Amniotic epithelial cell (primary cell): ENCODE data around the gene IFNA14.
"Not testable (repeated sequence)": the region's sequence is repeated elsewhere in the genome, so short reads cannot be mapped to it uniquely, and the experiment has no call there.

Source experiments
- DNase-seq: peaks from one replicate; pipeline ENCODE4 v3.0.0-alpha.2; 2010; ENCODE audit warnings: low read depth

The IFNA14 gene

DNA sequence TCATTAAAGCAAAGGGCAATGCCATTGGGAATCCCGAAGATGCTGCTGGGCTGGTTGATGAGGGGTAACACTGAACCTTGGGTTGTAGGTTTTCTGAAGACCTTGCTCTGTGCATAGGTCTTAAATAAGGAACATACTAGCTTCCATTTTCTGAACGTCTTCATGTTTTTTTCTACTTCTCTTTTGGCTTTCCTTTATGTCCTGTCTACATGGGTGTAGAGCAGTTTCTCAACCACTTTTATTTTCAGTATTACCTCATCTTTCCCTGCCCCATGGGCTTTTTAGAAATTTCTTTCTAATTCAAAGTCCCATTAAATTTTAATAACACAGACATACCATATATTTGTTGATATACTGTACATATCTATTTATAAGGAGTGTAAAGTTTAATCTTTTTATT is at the start of gene IFNA14:
TSS of gene IFNA14 (minus strand) at position 95 of the 400 bp plus-strand sequence. CDS start at position 25, 70 bp downstream.
- DNase-seq = no peak

DNA sequence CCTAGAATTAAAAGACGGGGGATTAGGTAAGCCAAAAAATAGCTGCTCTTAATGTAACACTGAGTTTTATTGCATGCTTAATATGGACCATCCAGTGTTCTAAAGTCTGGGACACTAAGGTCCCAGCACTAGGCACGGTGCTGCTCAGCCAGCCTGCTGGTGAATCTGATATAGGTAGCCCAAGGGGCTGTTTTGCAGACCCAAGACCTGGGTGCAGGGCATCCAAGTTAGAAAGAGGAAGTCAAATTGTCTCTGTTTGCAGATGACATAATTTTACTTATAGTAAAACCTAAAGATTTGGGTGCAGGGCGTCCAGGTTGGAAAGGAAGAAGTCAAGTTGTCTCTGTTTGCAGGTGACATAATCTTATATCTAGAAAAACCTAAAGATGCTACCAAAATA is 47.5 kb upstream of the IFNA14 start:
- DNase-seq = no peak

DNA sequence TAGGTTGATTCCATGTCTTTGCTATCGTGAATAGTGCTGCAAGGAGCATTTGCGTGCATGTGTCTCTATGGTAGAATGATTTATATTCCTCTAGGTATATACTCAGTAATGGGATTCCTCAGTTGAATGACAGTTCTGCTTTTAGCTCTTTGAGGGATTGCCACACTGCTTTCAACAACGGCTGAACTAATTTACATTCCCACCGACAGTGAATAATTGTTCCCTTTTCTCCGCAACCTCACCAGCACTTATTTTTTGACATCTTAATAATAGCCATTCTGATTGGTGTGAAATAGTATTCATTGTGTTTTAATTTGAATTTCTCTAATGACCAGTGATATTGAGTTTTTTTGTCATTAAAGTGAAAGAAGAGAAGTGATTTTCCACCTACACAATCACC is 46.9 kb upstream of the IFNA14 start:
- DNase-seq = no peak

DNA sequence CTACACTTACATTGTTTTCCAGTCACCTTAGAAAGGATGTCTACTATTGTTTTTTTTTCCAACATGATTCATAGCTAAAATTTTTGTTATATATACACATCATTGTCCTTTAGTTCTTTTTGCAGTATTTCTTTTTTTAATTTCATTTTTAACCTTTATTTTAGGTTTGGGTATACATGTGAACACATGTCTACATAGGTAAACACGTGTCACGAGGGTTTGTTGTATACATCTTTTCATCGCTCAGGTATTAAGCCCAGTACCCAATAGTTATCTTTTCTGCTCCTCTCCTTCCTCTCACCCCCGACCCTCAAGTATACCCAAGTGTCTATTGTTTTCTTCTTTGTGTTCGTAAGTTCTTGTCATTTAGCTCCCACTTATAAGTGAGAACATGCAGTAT is 46.3 kb upstream of the IFNA14 start:
- DNase-seq = no peak

DNA sequence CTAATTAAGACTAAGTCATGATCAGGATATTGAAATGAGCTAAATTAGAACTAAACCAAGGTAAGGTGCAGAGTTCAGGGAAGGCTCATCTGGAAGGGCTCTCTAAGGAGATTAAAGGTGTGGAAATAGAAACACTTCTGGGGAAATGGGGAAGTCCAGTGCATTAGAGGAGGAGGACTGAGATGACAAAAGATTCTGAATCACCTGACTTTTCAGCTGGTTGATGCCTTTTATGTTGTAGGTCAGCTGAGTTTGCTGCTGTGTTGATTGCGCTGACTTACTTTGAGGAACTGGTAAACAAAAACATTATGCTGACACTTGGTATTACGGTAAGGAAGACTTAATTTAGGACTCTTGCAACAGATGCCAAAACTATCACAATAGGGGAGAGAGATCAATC is 41.5 kb upstream of the IFNA14 start:
- no peak for DNase-seq

DNA sequence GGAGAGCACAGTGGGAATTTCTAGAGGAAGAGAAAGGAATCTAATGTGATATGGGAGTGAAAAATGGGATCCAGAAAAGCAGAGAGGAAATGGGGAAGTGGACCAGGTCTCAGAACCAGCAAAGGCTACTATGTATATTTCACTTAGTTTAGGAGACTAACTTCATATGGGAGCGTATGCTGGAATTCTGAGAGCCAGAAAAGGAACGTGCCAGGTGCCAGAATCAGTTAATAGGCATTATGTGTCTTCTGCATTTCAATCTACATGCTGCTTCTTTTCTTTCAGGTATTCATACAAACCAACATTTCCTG is 28.5 kb upstream of the IFNA14 start:
- no peak for DNase-seq

DNA sequence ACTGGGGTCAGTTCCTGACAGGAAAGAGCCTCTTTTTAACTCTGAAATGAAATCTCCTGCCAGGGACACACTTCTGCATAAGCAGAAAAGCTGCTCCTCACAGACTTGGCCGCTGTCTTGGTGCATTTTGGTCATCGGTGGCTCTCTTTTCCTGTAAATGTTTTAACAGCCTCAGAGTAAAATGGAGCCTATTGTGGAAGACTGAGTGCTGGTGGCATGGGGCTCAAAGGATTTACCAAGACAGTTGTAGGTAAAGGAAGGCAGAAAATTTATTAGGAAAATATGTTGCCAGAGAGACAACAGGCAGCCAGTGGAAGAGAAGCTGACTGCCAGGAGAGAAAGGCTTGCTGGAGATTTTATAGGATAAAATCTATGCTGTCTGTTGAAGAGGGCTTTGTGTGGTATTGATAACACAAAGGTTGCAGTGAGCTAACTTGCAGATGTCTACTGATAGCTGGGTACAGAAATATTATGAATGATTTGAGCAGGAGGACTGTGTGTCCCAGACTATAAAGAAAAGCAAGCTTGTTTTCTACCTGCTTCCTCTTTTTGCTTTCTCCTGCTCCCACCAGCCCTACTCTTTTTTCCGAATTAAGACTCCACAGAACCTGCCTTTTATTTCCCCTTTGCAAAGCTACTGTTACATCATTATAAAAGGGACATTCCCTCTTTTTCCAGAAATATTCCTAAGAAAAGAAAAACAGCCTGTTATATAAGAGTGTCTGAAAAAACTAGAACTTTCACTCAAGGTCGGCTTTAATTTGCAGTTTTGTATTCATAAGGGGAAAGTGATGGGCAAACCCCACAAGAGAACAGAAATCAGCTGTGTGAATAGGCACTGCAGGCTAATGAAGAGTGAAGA is 27.9 kb upstream of the IFNA14 start:
- DNase-seq = no peak

DNA sequence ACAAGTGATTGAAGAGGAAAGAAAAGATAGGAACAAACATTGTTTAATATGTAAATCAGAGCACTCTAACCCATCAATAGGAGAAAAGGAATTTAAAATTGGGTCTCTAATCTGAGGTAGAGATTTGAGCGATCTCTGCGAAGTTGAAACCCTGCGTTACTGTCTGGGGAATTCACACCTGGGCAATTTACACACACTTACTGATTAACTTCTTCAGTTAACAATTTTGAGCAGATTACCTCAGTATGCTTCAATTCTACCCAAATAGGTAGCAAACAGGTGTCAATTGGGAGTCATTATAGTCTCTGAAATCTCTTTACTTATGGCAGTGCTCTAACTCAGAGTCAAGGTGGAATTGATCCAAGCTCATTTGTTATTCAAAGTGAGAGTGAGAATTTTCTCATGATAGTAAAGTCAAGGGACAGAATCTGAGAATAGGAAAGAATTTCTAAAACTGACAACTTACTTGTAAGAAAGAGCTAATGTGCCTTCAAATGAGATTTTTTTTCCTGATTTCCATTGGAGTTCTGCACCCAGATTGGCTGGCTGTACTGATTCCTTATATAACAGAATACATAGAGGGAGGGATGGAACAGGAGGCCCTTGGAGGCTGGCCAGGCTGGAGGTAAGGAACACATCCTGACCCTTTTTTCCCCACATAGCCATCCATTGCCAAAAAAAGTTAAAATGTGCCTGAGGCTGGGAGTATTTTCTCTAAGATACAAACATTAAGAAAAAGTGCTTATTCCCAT is 27.1 kb upstream of the IFNA14 start:
- DNase-seq = no peak

DNA sequence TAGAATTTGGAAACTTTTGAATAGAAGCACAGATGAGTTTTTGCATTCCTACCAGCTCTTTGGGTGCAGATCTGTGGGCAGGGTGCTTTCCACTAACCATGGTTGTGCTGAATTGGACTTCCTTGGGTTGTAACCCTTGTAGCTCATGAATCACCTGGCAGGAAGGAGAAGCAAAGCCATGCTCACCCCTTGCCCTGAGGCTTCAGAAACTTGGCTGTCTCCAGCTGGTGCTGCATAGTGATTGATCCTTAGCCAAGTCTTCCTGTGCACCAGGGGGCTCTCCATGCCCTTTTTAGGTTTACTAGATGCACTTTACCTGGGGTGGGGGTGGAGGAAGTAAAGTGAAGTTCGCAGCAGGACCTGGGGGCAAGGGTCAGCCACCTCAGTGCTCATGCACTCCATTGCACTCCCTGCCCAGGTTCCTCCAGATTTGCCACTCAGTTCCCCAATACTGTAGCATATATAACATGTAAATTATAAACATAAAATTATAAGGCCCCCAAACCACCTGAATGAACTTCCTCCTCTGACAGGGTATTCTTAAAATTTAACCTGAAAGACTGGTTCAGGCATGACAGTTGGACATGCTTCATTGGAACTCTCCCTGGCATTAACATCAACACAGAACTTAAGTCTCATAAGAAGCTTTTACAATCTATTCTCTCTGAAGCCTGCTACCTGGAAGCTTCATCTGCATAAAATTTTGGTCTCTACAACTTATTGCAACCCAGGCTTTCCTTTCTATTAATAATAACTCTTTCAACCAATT is 25.8 kb upstream of the IFNA14 start:
- DNase-seq = no peak

DNA sequence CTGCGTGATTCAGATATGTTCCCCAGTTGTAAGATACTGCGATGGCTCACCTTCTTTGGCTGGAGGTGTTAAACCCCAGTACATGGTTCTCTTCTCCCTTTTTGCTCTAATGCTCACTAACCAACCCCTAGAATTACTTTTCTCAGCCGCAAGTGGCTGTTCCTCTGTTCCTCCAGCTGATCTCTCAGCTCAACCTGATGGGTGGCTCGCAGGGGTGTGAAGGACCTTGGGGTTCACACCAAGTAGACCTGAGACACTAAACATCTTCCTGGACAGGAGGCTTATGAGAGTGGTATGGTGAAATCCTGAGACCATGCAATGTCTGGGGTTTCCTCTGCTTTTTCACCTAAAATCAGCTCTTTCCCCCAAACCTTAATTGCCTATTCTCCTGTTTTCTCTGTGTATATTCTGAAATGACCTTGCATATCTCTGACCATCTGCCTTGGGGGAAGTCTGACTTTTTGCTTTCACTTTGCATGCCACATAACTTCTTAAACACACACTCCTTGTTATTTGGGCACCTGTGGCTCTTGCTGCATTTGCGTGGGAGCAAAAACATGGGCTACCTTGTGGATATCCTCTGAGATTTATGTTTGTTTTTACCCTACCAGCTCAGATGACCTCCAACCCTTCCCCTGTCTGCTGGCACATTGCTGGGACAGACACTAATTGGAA is 15.9 kb upstream of the IFNA14 start:
- no peak for DNase-seq

DNA sequence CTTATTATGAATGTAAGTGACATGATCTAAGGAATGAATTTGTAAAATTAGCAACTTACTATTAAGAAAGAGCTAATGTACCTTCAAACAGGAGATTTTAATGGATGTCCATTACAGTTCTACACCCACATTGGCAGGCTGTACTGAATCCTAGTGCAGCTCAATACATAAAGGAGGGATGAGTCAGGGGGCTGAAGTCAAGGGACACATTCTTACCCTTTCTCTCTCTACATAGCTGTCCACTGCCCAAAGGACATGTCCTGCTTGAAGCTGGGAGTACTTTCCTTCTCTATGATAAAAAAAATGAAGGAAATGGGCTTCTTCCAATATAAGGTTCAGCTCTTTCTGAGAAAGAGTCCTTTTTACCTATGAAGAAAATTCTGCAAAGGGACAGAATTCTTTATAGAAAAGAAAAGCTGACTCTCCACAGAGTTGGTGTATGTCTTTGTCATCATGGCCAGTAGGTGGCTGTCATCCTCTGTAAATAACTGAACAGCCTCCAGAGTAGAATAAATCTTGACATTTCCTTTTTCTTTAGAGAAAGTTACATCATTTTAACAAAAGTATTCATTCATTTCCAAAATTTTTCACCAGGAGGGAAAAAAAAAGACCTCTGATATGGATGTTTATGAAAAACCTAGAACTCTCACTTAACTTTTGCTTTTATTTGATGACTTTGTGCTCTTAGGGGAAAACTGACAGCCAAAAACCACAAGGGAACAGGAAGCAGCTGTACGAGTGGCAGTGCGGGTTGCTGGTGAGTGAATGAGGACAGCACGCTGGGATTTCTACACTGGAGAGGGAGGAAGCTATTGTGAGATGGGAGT is 13.1 kb upstream of the IFNA14 start:
- DNase-seq = peak; percentile 7

DNA sequence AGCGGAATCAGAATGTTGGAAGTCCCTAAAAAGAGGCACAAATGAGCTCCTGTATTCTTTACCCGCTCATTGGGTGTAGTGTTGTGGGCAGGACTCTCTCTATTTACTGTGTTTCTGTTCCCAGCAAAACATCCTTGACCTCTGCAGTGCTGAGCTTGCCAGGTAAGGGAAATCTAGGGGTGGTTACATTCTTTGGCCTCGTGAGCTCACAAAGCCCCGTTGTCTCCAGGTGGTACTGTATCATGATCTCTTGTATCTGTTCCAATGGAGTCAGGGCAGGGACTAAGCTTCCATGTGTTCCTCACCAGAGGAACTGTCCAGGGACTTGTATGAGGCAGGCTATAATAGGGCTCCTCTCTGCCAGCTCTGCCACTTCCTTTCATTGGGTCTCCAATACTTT is 11.8 kb upstream of the IFNA14 start:
- no peak for DNase-seq

DNA sequence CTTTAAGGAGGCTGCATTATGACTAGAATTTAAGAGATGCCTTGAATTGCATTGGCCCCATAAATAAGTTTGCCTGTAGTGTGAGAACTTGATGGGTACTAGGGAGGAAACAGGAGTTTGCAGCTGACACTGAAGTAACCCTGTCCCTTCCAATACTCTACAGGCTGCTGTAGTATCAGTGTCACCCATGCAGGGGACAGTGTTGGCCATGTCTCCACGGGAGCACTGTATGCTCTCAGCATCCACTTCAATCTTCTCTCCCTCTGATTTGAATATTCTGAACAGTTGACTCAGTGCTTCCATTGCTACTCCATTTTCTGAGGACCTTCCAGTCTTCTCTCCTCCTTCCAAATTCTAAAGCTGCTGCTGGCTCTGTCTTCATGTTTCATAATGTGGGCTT is 11.4 kb upstream of the IFNA14 start:
- DNase-seq = no peak

DNA sequence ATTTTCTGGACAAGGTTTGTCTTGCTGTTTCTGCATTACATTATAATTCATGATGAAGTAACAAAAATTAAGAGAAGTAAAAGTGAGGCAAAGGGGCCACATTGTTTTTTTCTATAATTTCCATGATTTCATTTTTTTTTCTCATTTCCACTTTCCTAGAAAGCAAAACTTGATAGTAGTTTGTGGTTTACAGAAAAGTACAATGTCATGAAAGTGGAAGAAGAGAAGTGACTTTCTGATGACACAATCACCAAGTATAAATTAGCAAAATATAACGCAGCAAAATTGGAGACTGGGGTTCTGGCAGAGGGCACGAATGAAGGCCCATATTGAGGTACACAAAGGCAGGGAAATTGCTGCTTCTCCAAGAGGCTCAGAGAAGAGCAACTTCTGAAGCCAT is 5.0 kb upstream of the IFNA14 start:
- no peak for DNase-seq

DNA sequence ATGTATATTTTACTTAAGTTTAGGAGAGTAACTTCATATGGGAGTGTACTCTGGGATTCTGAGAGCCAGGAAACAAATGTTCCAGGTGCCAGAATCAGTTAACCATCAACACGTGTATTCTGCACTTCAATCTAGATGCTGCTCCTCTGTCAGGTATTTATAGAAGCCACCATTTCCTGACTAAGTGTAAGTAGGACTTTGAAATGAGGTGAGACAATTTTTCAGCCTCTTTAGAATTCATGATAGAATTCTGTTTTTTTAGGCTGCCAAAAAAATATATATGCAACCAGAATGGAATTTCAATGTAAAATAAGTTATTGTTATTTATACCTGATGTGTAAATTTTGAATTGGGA is 3.5 kb downstream of the IFNA14 start:
- DNase-seq = not testable (repeated sequence)

DNA sequence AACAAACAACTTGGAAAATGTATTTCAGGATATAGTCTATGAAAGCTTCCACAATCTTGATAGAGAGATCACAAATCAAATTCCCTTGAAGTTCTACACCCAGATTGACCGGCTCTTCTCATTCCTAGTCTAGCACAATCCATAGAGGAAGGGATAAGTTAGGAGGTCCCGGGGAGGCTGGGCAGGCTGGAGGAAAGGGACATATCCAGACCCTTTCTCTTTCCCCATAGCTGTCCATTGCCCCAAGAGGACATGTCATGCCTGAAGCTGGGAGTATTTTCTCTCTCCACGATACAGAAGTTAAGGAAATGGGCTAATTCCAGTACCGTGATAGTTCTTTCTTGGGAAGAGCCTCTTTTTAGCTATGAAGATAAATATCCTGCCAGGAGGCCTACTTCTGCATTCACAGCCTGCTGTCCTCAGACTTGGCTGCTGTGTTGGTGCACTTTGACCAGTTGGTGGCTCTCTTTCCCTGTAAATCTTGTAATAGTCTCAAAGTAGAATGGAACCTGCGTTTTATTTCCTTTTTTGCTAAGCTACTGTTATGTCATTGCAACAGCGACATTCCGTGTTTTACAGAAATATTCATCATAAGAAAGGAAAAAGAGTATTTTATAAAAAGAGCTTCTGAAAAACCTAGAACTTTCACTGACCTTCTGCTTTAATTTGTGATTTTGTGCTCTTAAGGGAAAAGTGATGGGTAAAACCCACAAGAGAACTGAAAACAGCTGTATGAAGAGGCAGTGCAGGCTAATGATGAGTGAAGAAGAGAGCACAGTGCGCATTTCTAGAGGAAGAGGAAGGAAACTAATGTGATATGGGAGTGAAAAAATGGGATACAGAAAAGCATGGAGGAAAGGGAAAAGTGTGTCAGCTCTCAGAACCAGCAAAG is 4.1 kb downstream of the IFNA14 start:
- peak; percentile 40 for DNase-seq

DNA sequence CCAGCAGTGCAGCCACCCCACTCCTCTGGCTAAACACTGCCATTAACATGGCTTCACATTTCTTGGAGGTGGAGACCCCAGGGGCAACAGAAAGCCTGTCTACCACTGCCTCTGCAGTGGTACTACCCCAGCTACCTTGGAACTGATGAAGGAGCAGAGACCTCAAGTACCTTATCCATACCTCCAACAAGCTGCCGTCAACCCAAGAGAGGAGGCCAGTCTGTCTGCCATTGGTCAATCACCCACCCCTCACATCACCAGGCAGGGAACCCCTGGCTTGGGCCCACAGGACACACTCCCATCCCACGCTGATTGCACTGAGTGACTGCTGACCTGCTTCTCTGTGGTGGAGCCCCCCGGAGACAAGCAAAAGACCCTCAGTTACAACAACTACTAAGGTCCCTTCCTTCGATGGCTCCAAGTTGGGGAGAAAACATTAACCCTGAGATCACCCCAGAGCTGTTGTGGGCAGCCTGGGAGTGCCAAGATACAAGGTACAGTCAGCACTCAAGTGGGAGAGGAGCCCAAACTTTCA is 5.6 kb downstream of the IFNA14 start:
- DNase-seq = no peak

DNA sequence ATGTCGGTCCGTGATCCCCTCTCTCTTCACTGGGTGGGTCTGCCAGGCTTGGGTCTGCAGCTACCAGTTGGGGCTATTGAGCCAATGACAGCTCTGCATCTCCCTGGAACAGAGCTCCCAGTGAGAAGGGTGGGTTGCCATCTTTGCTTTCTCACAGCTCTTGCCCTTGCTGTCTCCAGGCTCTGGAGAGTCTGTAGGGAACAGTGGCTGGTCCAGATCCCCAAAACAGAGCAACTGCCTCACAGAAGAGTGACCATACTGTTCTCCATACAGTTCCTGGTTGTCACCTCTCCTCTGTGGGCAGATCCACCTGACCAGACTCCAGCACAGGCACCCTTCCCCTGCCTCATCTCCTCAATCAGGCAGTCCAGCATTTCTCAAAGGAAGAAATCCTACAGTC is 6.5 kb downstream of the IFNA14 start:
- DNase-seq = no peak

DNA sequence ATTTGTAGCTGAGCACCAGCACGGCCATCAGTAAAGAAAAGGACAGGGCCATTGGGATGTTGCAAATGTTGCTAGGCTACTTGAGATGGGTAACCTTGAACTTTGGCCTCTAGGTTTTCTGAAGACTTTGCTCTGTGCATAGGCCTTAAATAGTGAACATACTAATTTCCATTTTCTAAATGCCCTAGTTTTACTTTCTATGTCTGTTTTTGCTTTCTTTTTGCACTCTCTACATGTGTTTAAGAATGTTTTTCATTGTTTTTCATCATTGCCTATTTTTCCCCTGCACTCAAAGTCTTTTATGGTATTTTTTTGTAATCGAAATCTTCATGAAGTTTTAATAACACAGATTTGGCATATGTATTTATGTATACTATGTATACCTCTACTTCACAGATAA is 11.7 kb downstream of the IFNA14 start, which contains the start of gene IFNA17:
TSS of gene IFNA17 (minus strand) at position 101 of the 400 bp plus-strand sequence. CDS start at position 52, 49 bp downstream.
- DNase-seq = no peak

DNA sequence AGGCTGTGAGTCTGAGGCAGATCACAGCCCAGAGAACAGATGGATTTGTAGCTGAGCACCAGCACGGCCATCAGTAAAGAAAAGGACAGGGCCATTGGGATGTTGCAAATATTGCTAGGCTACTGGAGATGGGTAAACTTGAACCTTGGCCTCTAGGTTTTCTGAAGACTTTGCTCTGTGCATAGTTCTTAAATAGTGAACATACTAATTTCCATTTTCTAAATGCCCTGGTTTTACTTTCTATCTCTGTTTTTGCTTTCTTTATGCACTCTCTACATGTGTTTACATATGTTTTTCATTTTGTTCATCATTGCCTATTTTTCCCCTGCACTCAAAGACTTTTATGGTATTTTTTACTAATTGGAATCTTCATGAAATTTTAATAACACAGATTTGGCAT is 22.6 kb downstream of the IFNA14 start, which contains the start of gene IFNA16:
TSS of gene IFNA16 (minus strand) at position 101 of the 400 bp plus-strand sequence. CDS start at position 95, 6 bp downstream.
- not testable (repeated sequence) for DNase-seq
